Urinary bladder (tissue), 4 donors: ENCODE data around the gene TIRAP. TPM values are rescaled to one million over a fixed set of nuclear protein-coding genes. Genes with fewer than 3 reads are reported as not detected.
"Not testable (repeated sequence)": the region's sequence is repeated elsewhere in the genome, so short reads cannot be mapped to it uniquely, and the experiment has no call there.

Experiments used
- DNase-seq: peaks from one replicate; pipeline ENCODE4 v3.0.0-alpha.2; 2015; ENCODE audit errors: extremely low spot score
- H3K27ac ChIP-seq: one replicate; pipeline ENCODE4 v1.5.1; 2013; ENCODE audit warnings: low read depth, mild to moderate bottlenecking, moderate library complexity
- H3K36me3 ChIP-seq: one replicate; pipeline ENCODE4 v1.6.1; 2013; ENCODE audit warnings: mild to moderate bottlenecking, moderate library complexity; ENCODE audit not compliant: insufficient read depth
- H3K4me1 ChIP-seq: one replicate; pipeline ENCODE4 v1.6.1; 2013; ENCODE audit warnings: mild to moderate bottlenecking, moderate library complexity; ENCODE audit not compliant: insufficient read depth
- H3K4me3 ChIP-seq: one replicate; pipeline ENCODE4 v1.5.1; 2013; ENCODE audit warnings: low read depth, low read length
- WGBS: extraction: QIAGEN DNeasy Blood & Tissue Kit; methylation state at CpG from one replicate; pipeline ENCODE4 v1.1.7; 2013; 5-methylcytosine and 5-hydroxymethylcytosine counted together
- polyA plus RNA-seq: library from polyadenylated mRNA; stranded (reverse); fragments of 200-250 nt; gene quantifications from one replicate; pipeline ENCODE4 v1.2.3, GENCODE V29; 2013
- total RNA-seq: library from RNA; depleted of rRNA; stranded (reverse); fragments of >200 nt; gene quantifications from one replicate; pipeline ENCODE4 v1.2.3, GENCODE V29; 2014
- donor health status: healthy with polysubstance abuse.
- donor health status: healthy.

TIRAP gene, protein sequence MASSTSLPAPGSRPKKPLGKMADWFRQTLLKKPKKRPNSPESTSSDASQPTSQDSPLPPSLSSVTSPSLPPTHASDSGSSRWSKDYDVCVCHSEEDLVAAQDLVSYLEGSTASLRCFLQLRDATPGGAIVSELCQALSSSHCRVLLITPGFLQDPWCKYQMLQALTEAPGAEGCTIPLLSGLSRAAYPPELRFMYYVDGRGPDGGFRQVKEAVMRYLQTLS
- total RNA-seq = 5.8 TPM
- 11.5 TPM for polyA plus RNA-seq

DNA sequence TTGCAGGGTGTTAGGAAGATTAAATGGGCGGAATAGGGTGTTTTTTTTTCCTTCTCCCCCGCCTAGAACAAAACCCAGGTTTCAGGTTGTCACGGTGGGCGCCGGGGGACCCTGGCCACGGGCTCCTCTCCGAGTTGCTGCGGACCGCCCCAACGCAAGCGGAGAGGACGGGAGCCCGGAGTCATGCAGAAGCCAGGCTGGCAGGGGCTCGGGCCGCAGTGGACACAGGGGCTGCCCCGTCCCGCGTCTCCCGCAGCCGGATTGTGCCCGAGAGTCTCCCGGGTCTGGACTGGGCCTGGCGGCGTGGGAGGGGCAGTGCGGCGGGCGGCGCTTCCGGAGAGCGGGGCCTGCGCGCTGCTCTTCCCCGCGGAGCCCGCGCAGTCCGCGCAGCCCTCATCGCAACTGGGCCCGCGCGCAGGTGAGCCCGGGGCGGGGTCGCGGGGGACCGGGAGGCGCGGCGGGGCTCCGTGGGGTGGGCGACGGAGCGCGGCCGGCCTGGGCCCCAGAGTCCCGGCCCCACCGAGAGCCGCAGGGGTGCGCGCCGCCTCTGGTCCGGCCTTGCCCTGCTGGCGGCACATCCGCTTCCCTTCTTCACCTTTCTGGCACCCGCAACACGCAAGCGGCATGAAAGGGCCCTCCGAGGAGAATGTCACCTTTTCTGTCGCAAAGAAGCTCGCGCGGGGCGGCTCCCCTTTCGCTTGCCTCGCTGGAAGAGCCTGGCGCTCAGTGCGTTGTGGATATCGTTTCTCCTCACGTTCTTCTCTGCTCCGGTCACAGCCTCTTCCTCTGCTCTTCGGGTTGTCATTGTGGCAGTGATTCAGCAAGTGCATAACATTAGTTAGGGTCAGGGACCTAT is at the start of gene TIRAP:
TIRAP (plus strand) TSS at position 358 of the 856 bp plus-strand sequence. CDS start 7,802 bp downstream, outside the sequence.
- WGBS = under 1% methylated on average over 82 of the region's 82 CpGs
- peak within 1 kb of the TSS; percentile 75 for H3K4me3 ChIP-seq
- peak; percentile 23 for DNase-seq
- H3K4me1 ChIP-seq = no peaks in the 10 kb centered on the region
- H3K27ac ChIP-seq = peak within 1 kb of the TSS; percentile 94
- H3K36me3 ChIP-seq = no peaks in the 10 kb centered on the region

DNA sequence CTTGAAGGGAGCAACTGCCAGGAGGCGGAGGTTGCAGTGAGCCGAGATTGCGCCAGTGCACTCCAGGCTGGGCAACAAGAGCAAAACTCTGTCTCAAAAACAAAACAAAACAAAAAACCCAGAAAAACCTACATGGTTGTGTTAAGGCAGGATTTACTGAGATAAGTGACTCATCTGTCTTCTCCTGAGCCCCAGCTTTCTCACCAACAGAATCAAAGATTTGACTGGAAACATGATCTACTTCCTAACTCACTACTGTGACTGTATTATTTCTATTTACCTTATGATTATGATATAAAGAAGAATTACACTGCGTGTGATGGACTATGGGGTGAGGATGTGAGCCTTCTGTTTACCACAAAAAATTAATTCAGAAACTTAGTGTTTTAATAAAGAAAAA is 49.5 kb upstream of the TIRAP start:
- Histone ChIP-seq H3K4me1 (no peaks in the 10 kb centered on the region), H3K27ac (no peak overlapping the region), H3K36me3 (no peaks in the 10 kb centered on the region), H3K4me3 (no peak overlapping the region)
- no peak for DNase-seq
- 98% methylated on average over 4 of the region's 4 CpGs for WGBS

DNA sequence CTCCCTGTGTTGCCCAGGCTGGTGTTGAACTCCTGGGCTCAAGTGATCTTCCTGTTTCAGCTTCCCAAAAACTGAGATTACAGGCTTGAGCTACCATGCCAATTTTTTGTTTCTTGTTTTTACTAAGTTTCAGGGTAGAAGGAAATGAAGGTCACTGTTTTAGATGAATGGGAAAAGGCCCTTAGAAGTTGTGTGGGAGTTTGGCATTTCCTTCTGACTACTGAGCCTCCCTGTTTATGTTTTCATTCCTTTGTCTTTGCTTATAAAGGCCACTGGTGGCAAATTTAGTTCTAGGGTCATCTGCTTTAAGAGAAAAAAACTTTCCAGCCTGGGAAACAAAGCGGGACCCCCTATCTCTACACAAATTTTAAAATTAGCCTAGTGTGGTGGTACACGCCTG is 36.3 kb upstream of the TIRAP start:
- H3K36me3 ChIP-seq = peaks cover 3% of the 10 kb centered on the region
- H3K4me1 ChIP-seq = no peaks in the 10 kb centered on the region
- WGBS = 88% methylated on average over 2 of the region's 2 CpGs
- H3K4me3 ChIP-seq = no peak overlapping the region
- no peak for DNase-seq
- no peak overlapping the region for H3K27ac ChIP-seq

DNA sequence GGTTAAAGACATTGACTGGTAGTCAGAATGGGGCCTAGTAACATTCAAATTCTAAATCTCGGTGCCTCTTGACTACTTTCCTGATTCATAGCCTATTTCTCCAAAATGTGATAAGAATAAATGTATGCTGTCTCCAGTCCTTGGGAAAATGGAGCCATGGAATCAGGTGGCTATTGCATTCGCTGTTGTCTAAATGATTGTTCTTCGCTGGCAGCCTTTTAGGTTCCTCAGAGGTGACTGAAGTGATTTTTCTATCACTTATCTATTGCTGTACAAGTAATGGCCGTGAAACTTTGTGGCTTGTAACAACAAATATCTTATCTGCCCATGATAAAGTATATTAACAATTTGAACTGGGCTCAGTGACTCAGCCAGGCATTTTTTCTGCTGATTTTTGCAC is 29.6 kb upstream of the TIRAP start:
- Histone ChIP-seq H3K27ac (no peak overlapping the region), H3K4me3 (no peak overlapping the region), H3K4me1 (no peaks in the 10 kb centered on the region), H3K36me3 (peaks cover 4% of the 10 kb centered on the region)
- 97% methylated on average over 4 of the region's 4 CpGs for WGBS
- no peak for DNase-seq

DNA sequence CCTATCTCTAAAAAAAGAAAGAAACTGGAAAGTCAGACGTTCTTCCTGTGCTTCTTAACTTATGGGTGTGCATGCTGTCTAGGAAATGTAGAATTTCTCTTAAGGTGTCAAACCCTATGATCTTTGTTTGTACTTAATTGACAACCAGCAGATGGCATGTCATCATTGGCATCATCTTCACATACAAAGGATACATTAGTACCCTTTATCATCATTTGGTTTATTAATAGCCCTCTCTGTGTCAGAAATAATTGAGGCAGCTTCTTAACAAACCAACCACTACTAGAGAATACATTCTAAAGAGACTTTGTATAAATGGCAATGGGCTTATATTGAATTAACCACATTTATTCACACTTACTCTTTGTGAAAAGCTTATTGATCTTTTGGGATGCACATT is 28.1 kb upstream of the TIRAP start:
- H3K4me1 ChIP-seq = no peaks in the 10 kb centered on the region
- peaks cover 4% of the 10 kb centered on the region for H3K36me3 ChIP-seq
- H3K4me3 ChIP-seq = no peak overlapping the region
- no peak overlapping the region for H3K27ac ChIP-seq
- 52% methylated on average over 1 of the region's 1 CpG for WGBS
- no peak for DNase-seq

DNA sequence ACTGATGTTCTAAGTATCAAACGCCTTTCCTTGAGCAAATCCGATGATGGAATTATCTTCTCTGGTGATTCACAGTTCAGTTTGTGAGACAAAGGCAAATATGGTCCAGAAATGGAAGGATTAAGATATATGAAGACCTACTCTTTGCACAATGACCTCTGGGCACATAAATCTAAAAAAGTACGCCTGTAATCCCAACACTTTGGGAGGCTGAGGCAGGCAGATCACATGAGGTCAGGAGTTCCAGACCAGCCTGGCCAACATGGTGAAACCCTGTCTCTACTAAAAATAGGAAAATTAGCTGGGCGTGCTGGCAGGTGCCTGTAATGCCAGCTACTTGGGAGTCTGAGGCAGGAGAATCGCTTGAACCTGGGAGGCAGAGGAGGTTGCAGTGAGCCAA is 27.4 kb upstream of the TIRAP start:
- DNase-seq, H3K27ac ChIP-seq, H3K4me1 ChIP-seq, H3K4me3 ChIP-seq, H3K36me3 ChIP-seq: not testable (repeated sequence)
- 91% methylated on average over 5 of the region's 5 CpGs for WGBS

DNA sequence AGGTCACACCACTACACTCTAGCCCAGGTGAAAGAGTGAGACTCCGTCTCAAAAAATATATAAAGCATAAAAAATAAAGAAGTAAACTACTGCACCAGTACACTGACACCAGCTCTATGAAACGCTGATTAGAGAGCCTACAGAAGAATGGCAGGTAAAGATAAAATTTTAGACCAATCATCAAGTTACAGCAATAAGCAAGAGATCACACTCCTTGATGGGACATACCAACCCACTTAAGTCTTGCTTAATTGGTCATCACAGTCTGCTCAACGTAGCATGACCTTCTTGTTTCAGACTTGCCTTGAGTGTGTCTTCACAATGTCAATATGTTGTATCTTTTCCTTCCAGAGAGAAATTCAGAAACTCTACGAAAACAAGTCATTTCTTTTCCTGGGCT is 26.7 kb upstream of the TIRAP start:
- DNase-seq = no peak
- no peak overlapping the region for H3K27ac ChIP-seq
- peaks cover 5% of the 10 kb centered on the region for H3K36me3 ChIP-seq
- H3K4me3 ChIP-seq = no peak overlapping the region
- 92% methylated on average over 4 of the region's 4 CpGs for WGBS
- H3K4me1 ChIP-seq = no peaks in the 10 kb centered on the region

DNA sequence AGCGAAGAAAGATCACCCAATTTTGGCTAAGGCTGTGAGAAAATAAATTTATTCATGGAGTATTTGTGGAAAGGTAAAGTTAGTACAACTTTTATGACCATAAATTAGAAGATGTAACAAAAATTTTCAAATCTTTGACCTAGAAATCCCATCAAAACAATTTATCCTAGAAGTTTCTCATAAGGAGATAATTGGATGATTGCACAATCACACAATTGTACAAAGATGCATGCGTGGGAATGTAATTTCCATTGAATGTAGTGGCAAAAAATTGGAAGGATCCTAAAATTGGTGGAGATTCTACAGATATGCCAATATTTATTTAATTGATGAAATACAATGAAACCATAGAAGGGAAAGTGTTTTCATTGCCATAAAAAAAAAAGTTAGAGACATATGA is 25.7 kb upstream of the TIRAP start:
- no peak overlapping the region for H3K4me3 ChIP-seq
- DNase-seq = no peak
- 91% methylated on average over 2 of the region's 2 CpGs for WGBS
- peaks cover 6% of the 10 kb centered on the region for H3K36me3 ChIP-seq
- no peaks in the 10 kb centered on the region for H3K4me1 ChIP-seq
- no peak overlapping the region for H3K27ac ChIP-seq

DNA sequence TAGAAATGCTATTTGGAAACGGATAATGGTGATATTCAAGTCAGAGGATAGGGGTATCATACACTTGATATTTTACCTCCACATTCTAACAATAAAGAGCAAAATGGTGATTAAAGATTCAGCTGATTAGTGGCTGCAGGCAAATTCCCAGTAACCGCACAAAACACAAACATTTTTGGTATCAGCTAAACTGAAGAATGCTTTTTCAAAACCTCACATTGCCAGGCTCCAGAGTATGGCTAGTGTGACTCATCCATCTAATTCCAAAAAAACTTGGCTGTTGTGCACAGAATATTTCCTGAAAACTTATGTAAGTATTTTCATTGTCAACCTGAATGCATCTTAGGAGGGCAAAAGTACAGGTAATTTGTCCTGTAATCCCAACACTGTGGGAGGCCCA is 25.1 kb upstream of the TIRAP start:
- peaks cover 8% of the 10 kb centered on the region for H3K36me3 ChIP-seq
- no peaks in the 10 kb centered on the region for H3K4me1 ChIP-seq
- DNase-seq = no peak
- no peak overlapping the region for H3K4me3 ChIP-seq
- 87% methylated on average over 2 of the region's 2 CpGs for WGBS
- H3K27ac ChIP-seq = no peak overlapping the region

DNA sequence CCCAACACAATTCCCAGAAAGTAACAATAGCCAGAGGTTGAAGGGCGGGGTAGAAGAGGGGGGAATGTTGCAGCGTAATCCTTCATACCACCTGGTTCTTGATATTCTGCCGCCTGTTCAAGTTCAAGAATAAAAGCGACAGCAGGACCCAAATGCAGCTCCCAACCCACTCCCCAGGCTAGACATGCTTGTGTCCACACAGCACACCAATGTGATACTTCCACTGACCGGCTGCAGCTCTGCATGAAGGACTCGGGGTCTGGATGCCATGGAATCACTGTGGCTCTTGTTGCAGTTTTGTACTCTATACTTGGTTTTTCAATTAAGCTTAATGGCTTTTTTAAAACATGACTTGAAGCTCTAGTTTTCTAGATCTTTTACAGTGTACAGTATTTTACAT is 20.7 kb upstream of the TIRAP start:
- Histone ChIP-seq H3K36me3 (peaks cover 9% of the 10 kb centered on the region), H3K4me3 (no peak overlapping the region), H3K4me1 (no peaks in the 10 kb centered on the region), H3K27ac (no peak overlapping the region)
- no peak for DNase-seq
- 92% methylated on average over 6 of the region's 6 CpGs for WGBS

DNA sequence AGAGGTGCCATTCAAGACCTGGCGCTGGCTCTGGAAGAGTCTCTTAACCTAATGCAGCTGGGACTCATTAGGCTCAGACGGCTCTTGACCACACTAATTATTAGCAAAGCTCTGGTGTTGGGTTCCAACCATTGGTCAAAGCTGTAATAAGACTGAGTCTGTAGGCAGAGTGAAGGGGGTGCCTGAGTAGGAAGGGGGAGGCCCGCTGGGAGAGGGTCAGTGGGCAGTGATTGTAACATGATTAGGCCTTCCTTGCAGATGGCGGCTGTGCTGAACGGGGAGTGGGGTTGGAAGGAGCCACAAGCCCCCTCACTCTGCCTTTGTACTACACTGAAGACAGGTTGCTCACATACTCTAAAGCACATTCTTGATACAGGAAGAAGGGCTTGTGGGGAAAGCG is 19.4 kb upstream of the TIRAP start:
- peaks cover 7% of the 10 kb centered on the region for H3K36me3 ChIP-seq
- DNase-seq = no peak
- WGBS = 78% methylated on average over 6 of the region's 6 CpGs
- no peak overlapping the region for H3K27ac ChIP-seq
- H3K4me1 ChIP-seq = no peaks in the 10 kb centered on the region
- H3K4me3 ChIP-seq = no peak overlapping the region

DNA sequence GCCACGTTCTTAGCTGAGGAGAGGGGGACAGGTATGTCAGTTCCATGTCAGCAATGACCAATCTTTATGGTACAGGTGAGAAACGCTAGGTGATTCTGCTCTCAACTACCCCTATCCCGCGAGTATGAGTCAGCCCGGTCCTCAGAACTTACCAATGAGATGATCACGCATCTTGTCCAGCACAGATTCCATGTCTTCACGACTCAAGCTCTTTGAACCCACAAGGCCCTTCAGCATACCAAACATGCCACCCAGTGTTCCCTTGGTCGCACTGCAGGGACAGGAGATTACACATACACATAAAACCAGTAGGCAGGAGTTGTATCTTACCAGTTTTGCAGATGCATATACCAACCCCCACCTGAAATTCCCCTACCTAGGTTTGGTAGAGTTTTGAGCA is 17.1 kb upstream of the TIRAP start:
- H3K27ac ChIP-seq = no peak overlapping the region
- H3K4me1 ChIP-seq = no peaks in the 10 kb centered on the region
- DNase-seq = no peak
- 89% methylated on average over 8 of the region's 8 CpGs for WGBS
- H3K4me3 ChIP-seq = no peak overlapping the region
- H3K36me3 ChIP-seq = peaks cover 5% of the 10 kb centered on the region

DNA sequence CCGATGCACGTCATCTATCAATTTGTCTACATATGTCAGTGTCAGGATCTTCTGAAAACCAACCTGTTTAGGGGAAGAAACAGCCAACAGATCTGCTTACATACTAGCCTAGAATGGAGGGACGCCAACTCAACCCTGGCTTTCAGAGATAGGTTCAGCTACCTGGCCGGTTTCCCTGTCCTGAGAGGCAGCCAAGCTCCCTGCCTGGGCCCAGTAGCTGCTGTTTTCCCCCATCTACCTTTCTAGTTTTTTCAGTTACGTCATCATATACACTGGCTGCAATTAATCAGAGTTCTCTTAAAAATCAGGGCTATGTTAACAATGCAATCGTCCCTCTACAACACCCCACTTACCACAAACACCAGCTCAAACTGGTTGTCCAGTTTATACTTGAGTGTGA is 15.2 kb upstream of the TIRAP start:
- no peaks in the 10 kb centered on the region for H3K4me1 ChIP-seq
- peak overlapping the region; percentile 64 for H3K4me3 ChIP-seq
- H3K36me3 ChIP-seq = peaks cover 2% of the 10 kb centered on the region
- DNase-seq = no peak
- WGBS = 72% methylated on average over 6 of the region's 6 CpGs
- peak overlapping the region; percentile 60 for H3K27ac ChIP-seq

DNA sequence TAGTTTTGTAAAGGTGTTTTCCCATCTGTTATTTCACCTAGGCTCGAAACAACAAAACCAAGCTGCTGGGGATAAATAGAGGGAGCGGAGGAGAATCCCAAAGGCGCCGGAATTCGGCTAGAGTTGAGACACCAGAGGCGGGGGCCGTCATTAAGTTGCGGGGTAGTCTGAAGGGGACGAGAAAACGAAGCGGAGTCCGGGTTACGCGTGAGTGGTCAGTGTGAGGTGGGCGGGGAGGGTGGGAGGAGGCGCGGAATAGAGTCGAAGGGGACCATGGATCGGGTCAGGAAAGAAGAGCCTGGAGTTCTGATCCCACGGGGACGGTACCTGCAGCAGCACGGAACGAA is 14.6 kb upstream of the TIRAP start:
- WGBS = under 1% methylated on average over 23 of the region's 23 CpGs
- Histone ChIP-seq H3K4me1 (no peaks in the 10 kb centered on the region), H3K4me3 (peak overlapping the region; percentile 64), H3K27ac (peak overlapping the region; percentile 78), H3K36me3 (peaks cover 2% of the 10 kb centered on the region)
- no peak for DNase-seq
